NK-92 treated with Interleukin-12 subunit alpha and Interleukin-12 subunit beta, amount 100 ng/mL, for 24 hours (cell line): Measurements from ENCODE around the gene ADD2.

ENCODE experiments used
- DNase-seq: peaks from one replicate; lab custom pipeline; 2025; lab: John Stamatoyannopoulos, UW

ADD2 gene

GRCh38 chr2:70785137-70785911 lies 17.3 kb upstream of the ADD2 start:
- no peak for DNase-seq

GRCh38 chr2:70784320-70784719 lies 16.3 kb upstream of the ADD2 start:
- DNase-seq = no peak

- no peak for DNase-seq
Observed at GRCh38 chr2:70779911-70780545, 12.0 kb upstream of the ADD2 start.

GRCh38 chr2:70779491-70779890 lies 11.5 kb upstream of the ADD2 start:
- no peak for DNase-seq

GRCh38 chr2:70778676-70779075 lies 10.7 kb upstream of the ADD2 start:
- no peak for DNase-seq

- DNase-seq = no peak
Observed at GRCh38 chr2:70777450-70777849, 9.4 kb upstream of the ADD2 start.

GRCh38 chr2:70776266-70776665 lies 8.3 kb upstream of the ADD2 start:
- no peak for DNase-seq

- no peak for DNase-seq
Observed at GRCh38 chr2:70775141-70775540, 7.1 kb upstream of the ADD2 start.

- DNase-seq = no peak
Observed at GRCh38 chr2:70772486-70773155, 4.6 kb upstream of the ADD2 start.

GRCh38 chr2:70771446-70771845 lies 3.4 kb upstream of the ADD2 start:
- DNase-seq = no peak

- DNase-seq = no peak
Observed at GRCh38 chr2:70769450-70769849, 1.4 kb upstream of the ADD2 start.

- no peak for DNase-seq
Observed at GRCh38 chr2:70768590-70769085, 638 bp upstream of the ADD2 start.

GRCh38 chr2:70767079-70767698 lies 811 bp downstream of the ADD2 start:
- no peak for DNase-seq

- no peak for DNase-seq
Observed at GRCh38 chr2:70766357-70767078, 1.5 kb downstream of the ADD2 start.

- DNase-seq = no peak
Observed at GRCh38 chr2:70765507-70765906, 2.5 kb downstream of the ADD2 start.

- no peak for DNase-seq
Observed at GRCh38 chr2:70759446-70759845, 8.6 kb downstream of the ADD2 start.

GRCh38 chr2:70757966-70758365 lies 10.0 kb downstream of the ADD2 start:
- no peak for DNase-seq

- no peak for DNase-seq
Observed at GRCh38 chr2:70757360-70757759, 10.6 kb downstream of the ADD2 start.

- no peak for DNase-seq
Observed at GRCh38 chr2:70756128-70756527, 11.9 kb downstream of the ADD2 start.

- DNase-seq = no peak
Observed at GRCh38 chr2:70753902-70754301, 14.1 kb downstream of the ADD2 start.

- DNase-seq = no peak
Observed at GRCh38 chr2:70753031-70753430, 15.0 kb downstream of the ADD2 start.

GRCh38 chr2:70752396-70752795 lies 15.6 kb downstream of the ADD2 start:
- no peak for DNase-seq
